Activated T-cell treated with anti-CD3 and anti-CD28 coated beads, Interleukin-2, amount 50 U/mL, for 24 hours (primary cell): ENCODE data around the gene PTH1R.

Experiments used
- DNase-seq: peaks from one replicate; pipeline ENCODE4 v3.0.0-alpha.2; 2020
- H3K27ac Mint-ChIP-seq: 2 replicates; pipeline ENCODE4 v1.8.0; 2020; ENCODE audit warnings: mild to moderate bottlenecking, mixed read lengths
- H3K27me3 Mint-ChIP-seq: 2 replicates; pipeline ENCODE4 v1.8.0; 2020; ENCODE audit warnings: mixed read lengths
- H3K36me3 Mint-ChIP-seq: 2 replicates; pipeline ENCODE4 v1.8.0; 2020; ENCODE audit warnings: low read depth, mixed read lengths
- H3K4me1 Mint-ChIP-seq: 2 replicates; pipeline ENCODE4 v1.8.0; 2020; ENCODE audit warnings: low read depth, mixed read lengths
- H3K4me3 Mint-ChIP-seq: 2 replicates; pipeline ENCODE4 v1.8.0; 2020; ENCODE audit warnings: mild to moderate bottlenecking, moderate library complexity, mixed read lengths
- H3K9me3 Mint-ChIP-seq: 2 replicates; pipeline ENCODE4 v1.8.0; 2020; ENCODE audit warnings: mixed read lengths

The PTH1R gene

GRCh38 chr3:46892285-46893145, 15.0 kb downstream of the PTH1R start:
- Mint-ChIP-seq H3K27me3 (peaks cover 48% of the 10 kb centered on the region), H3K27ac (no peak overlapping the region), H3K9me3 (no peaks in the 10 kb centered on the region), H3K4me1 (peaks cover 9% of the 10 kb centered on the region), H3K36me3 (no peaks in the 10 kb centered on the region), H3K4me3 (peak overlapping the region; percentile 57)
- no peak for DNase-seq

DNA sequence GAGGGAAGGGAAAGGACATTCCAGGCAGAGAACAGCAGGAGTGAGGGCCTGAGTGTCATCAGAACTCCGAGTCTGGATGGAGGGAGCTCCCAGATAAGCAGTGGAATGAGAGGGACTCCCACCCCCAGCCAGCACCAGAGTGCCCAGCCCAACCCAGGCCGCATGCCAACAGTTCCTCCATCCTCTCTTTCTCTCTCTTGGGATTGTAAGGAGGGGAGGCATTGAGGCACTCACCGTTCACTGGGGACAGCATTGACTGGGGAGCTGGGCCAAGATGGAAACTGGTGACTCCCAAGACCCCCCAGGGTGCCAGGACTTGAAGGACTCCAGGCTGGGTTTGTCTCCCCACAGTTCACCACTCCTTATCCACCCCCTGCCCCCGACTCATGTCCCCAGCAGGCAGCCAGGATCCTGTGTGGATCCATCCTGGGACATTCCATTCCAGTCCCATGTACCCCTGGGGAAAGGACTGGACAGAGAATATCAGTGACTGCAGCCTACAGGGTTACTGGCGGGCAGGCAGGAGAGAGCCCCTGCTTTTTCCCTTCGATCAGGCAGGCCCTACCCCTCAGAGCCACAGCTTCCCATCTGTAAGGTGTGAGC, 15.7 kb downstream of the PTH1R start:
- no peak for DNase-seq
- H3K4me3 Mint-ChIP-seq: no peak overlapping the region

GRCh38 chr3:46893763-46894162, 16.2 kb downstream of the PTH1R start:
- H3K4me3 Mint-ChIP-seq: no peak overlapping the region
- H3K27ac Mint-ChIP-seq: no peak overlapping the region
- H3K9me3 Mint-ChIP-seq: no peaks in the 10 kb centered on the region
- H3K27me3 Mint-ChIP-seq: peaks cover 57% of the 10 kb centered on the region
- no peak for DNase-seq
- no peaks in the 10 kb centered on the region for H3K36me3 Mint-ChIP-seq
- H3K4me1 Mint-ChIP-seq: peaks cover 13% of the 10 kb centered on the region

More for the DNA sequence above, 15.7 kb downstream of the PTH1R start:
- H3K27ac Mint-ChIP-seq: no peak overlapping the region
- H3K27me3 Mint-ChIP-seq: peaks cover 54% of the 10 kb centered on the region
- no peaks in the 10 kb centered on the region for H3K9me3 Mint-ChIP-seq
- H3K36me3 Mint-ChIP-seq: no peaks in the 10 kb centered on the region
- H3K4me1 Mint-ChIP-seq: peaks cover 13% of the 10 kb centered on the region

DNA sequence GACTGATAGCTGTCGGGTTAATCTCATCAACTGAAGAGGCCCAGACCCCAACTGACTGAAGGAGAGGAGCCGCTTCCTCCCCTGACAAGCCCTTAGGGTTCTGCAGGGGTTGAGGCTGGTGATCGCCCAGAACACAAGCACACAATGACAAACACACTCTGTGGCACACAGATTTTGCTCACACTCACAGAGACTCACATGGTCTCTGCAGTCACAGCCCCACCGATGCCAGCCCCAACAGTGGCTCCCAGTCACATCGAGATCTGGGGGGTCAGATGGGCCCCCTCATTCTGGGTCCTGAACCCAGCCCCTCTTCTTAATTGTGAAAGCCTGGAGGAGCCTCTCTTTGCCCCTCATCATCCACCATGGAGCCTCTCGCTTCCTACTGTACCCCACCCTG, 16.7 kb downstream of the PTH1R start:
- Mint-ChIP-seq H3K4me3 (no peak overlapping the region), H3K9me3 (no peaks in the 10 kb centered on the region), H3K27ac (no peak overlapping the region), H3K36me3 (no peaks in the 10 kb centered on the region), H3K4me1 (peaks cover 16% of the 10 kb centered on the region), H3K27me3 (peaks cover 62% of the 10 kb centered on the region)
- no peak for DNase-seq

DNA sequence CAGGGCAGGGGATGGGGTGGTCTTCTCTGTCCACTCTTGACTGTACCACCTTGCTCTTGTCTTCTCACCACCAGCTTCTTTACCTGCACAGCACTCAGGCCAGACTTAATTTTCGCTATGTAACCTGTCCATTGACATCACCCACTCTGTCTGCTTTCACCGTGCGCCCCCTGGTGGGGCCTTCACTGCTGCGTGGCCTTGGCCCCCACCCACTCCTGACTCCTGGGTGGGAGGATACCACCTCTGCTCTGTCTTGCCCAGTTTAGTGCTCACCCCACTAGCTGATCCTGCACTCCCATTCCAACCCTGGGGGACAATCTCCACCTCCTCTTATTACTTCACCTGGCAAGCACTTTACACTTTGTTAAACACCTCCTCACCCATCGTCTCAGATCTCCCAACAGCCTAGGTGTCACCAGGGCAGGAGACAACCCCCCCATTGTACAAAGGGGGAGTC, 17.7 kb downstream of the PTH1R start:
- Mint-ChIP-seq H3K9me3 (no peaks in the 10 kb centered on the region), H3K27ac (no peak overlapping the region), H3K36me3 (no peaks in the 10 kb centered on the region), H3K4me3 (no peak overlapping the region), H3K27me3 (peaks cover 65% of the 10 kb centered on the region), H3K4me1 (peaks cover 17% of the 10 kb centered on the region)
- DNase-seq: peak; percentile 86

DNA sequence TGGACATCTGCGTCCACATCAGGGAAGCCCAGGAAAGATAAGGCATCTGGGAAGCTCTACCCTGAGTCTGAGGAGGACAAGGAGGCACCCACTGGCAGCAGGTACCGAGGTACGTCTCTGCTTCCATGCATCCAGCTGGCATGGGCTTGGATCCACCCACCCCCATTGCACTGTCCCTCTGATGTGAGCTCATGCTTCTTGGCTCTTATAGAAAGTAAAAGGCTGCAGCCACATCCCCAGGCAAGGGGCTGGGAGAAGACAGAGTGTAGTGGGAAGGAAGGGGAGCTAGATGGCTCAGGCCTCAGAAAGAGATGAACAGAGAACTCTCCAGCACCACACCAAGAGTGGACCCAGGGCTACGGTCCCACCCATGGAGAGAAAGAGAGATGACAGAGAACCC, 18.2 kb downstream of the PTH1R start:
- no peak overlapping the region for H3K4me3 Mint-ChIP-seq
- H3K9me3 Mint-ChIP-seq: no peaks in the 10 kb centered on the region
- H3K27ac Mint-ChIP-seq: no peak overlapping the region
- H3K4me1 Mint-ChIP-seq: peaks cover 17% of the 10 kb centered on the region
- no peak for DNase-seq
- H3K27me3 Mint-ChIP-seq: peaks cover 62% of the 10 kb centered on the region
- H3K36me3 Mint-ChIP-seq: no peaks in the 10 kb centered on the region

DNA sequence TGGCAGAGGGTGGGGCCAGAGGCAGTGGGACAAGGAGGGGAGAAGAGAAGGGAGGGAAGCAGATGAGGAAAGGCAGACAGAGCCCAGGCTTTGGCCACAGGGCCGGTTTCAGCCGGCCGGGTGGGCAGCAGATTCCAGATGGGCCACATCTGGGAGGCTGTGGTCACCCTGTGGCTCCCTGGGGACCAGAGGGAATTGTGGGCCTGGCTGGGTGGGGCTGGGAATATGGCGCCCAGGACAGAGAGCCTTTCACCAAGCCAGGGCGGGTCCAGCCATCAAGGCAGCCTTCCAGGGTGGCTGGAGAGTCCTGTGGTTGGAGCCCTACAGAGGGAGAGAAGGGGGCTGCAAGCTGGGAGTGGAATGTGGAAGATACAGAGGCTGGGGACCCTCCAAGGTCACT, 18.9 kb downstream of the PTH1R start:
- no peak for DNase-seq
- peaks cover 56% of the 10 kb centered on the region for H3K27me3 Mint-ChIP-seq
- no peak overlapping the region for H3K4me3 Mint-ChIP-seq
- H3K9me3 Mint-ChIP-seq: no peaks in the 10 kb centered on the region
- no peaks in the 10 kb centered on the region for H3K36me3 Mint-ChIP-seq
- H3K4me1 Mint-ChIP-seq: peaks cover 17% of the 10 kb centered on the region
- no peak overlapping the region for H3K27ac Mint-ChIP-seq

GRCh38 chr3:46897031-46897430, 19.5 kb downstream of the PTH1R start:
- no peak overlapping the region for H3K4me3 Mint-ChIP-seq
- H3K4me1 Mint-ChIP-seq: peaks cover 16% of the 10 kb centered on the region
- no peak overlapping the region for H3K27ac Mint-ChIP-seq
- no peak for DNase-seq
- H3K9me3 Mint-ChIP-seq: no peaks in the 10 kb centered on the region
- peaks cover 50% of the 10 kb centered on the region for H3K27me3 Mint-ChIP-seq
- H3K36me3 Mint-ChIP-seq: no peaks in the 10 kb centered on the region

DNA sequence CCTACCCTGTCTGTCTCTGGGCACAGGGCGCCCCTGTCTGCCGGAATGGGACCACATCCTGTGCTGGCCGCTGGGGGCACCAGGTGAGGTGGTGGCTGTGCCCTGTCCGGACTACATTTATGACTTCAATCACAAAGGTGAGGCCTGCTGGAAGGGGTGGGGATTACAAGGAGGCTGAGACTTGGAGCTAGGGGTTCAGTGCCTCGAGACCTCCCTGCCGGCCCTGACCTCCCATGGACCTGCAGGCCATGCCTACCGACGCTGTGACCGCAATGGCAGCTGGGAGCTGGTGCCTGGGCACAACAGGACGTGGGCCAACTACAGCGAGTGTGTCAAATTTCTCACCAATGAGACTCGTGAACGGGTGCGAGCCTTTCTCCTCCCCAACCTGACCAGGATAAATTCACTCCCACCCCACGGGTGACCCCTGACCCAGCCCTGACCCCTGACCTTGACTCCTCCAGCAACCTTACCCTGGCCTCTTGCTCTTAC, 20.4 kb downstream of the PTH1R start:
- Mint-ChIP-seq H3K4me1 (peaks cover 8% of the 10 kb centered on the region), H3K36me3 (no peaks in the 10 kb centered on the region), H3K27ac (no peak overlapping the region), H3K27me3 (peaks cover 41% of the 10 kb centered on the region), H3K9me3 (no peaks in the 10 kb centered on the region), H3K4me3 (no peak overlapping the region)
- DNase-seq: no peak

DNA sequence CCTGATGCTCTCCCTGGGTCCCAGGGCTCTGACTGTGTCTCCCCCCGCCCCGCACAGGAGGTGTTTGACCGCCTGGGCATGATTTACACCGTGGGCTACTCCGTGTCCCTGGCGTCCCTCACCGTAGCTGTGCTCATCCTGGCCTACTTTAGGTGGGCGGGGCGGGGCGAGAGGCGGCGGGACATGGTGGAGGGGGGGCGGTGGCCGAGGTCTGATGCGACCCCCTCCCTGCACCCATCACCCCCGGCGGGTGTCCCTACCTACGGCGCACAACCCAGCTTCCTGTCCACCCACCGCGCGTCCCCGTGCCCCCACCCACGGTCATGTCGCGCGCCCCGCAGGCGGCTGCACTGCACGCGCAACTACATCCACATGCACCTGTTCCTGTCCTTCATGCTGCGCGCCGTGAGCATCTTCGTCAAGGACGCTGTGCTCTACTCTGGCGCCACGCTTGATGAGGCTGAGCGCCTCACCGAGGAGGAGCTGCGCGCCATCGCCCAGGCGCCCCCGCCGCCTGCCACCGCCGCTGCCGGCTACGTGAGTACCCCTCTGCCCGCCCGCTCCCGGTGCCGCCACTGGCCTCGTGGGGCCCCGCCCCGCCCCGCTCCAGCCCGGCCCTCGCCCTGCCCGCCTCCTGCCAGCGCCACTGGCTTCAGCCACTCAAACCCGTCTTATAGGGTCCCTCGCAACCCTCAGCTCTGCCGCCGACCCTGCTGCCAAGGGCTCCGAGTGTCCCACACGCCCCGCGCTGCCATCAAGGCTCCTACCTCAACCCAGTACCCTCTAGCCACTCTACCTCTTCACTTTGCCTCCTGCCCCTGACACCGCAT, 21.0 kb downstream of the PTH1R start:
- H3K27ac Mint-ChIP-seq: no peak overlapping the region
- peaks cover 8% of the 10 kb centered on the region for H3K4me1 Mint-ChIP-seq
- peaks cover 34% of the 10 kb centered on the region for H3K27me3 Mint-ChIP-seq
- no peak for DNase-seq
- H3K36me3 Mint-ChIP-seq: no peaks in the 10 kb centered on the region
- H3K4me3 Mint-ChIP-seq: no peak overlapping the region
- no peaks in the 10 kb centered on the region for H3K9me3 Mint-ChIP-seq

- H3K27me3 Mint-ChIP-seq: peaks cover 27% of the 10 kb centered on the region
- H3K9me3 Mint-ChIP-seq: no peaks in the 10 kb centered on the region
- no peak overlapping the region for H3K27ac Mint-ChIP-seq
- no peak overlapping the region for H3K4me3 Mint-ChIP-seq
- H3K36me3 Mint-ChIP-seq: no peaks in the 10 kb centered on the region
- H3K4me1 Mint-ChIP-seq: peaks cover 8% of the 10 kb centered on the region
- DNase-seq: no peak
Observed at GRCh38 chr3:46899151-46900006, 21.9 kb downstream of the PTH1R start.

GRCh38 chr3:46900007-46900292, 22.4 kb downstream of the PTH1R start:
- Mint-ChIP-seq H3K9me3 (no peaks in the 10 kb centered on the region), H3K36me3 (no peaks in the 10 kb centered on the region), H3K4me3 (no peak overlapping the region), H3K4me1 (peaks cover 8% of the 10 kb centered on the region), H3K27me3 (peaks cover 24% of the 10 kb centered on the region), H3K27ac (no peak overlapping the region)
- no peak for DNase-seq

DNA sequence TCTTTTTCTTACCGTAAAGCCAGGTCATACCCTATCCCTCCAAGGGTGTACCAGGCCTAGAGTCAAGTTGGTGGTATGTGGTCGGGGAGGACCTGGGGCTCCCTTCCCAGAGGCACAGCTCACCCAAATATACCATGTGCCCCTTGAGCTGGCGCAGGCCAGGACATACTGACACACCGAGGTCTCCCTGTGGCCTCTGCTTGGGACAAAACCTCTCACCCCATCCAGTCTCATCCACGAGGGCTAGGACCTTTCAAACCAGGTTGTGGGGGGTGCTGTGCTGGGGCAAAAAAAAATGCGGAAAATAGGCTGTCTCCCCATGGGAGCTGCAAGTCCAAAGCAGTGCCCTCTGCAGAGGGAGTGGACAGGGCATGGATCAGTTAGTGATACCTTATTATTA, 22.8 kb downstream of the PTH1R start:
- Mint-ChIP-seq H3K27me3 (peaks cover 20% of the 10 kb centered on the region), H3K4me1 (peaks cover 8% of the 10 kb centered on the region), H3K4me3 (no peak overlapping the region), H3K9me3 (no peaks in the 10 kb centered on the region), H3K36me3 (no peaks in the 10 kb centered on the region), H3K27ac (no peak overlapping the region)
- DNase-seq: no peak

- H3K27me3 Mint-ChIP-seq: peaks cover 20% of the 10 kb centered on the region
- DNase-seq: no peak
- H3K36me3 Mint-ChIP-seq: no peaks in the 10 kb centered on the region
- H3K9me3 Mint-ChIP-seq: no peaks in the 10 kb centered on the region
- no peak overlapping the region for H3K27ac Mint-ChIP-seq
- H3K4me1 Mint-ChIP-seq: peaks cover 8% of the 10 kb centered on the region
- H3K4me3 Mint-ChIP-seq: no peak overlapping the region
Observed at GRCh38 chr3:46901061-46901460, 23.5 kb downstream of the PTH1R start.
